GM03348 (cell line): ENCODE measurements around the gene CCDC82.
A peak's percentile ranks its signal among the peaks of the same experiment; 100 is the strongest.
"Not testable (repeated sequence)": the region's sequence is repeated elsewhere in the genome, so short reads cannot be mapped to it uniquely, and the experiment has no call there.

ENCODE experiments used
- DNase-seq: peaks from one replicate; pipeline ENCODE4 v3.0.0; 2012; ENCODE audit warnings: low spot score

Gene CCDC82

GRCh38 chr11:96389720-96390487 lies at the start of gene CCDC82, which contains the start of gene JRKL:
TSS of gene CCDC82 (minus strand) at chr11:96389912. CDS start at chr11:96384747, 5,165 bp downstream.
TSS of gene JRKL (plus strand) at chr11:96390013. CDS start at chr11:96390650, 637 bp downstream.
- DNase-seq: peak; percentile 98

- DNase-seq: not testable (repeated sequence)
These were observed 42.9 kb upstream of the CCDC82 start for GRCh38 chr11:96432654-96433053.

GRCh38 chr11:96430668-96431067 lies 41.0 kb upstream of the CCDC82 start:
- DNase-seq: no peak

- DNase-seq: peak; percentile 19
These were observed 35.0 kb upstream of the CCDC82 start for GRCh38 chr11:96424693-96425092.

GRCh38 chr11:96413408-96413807 lies 23.7 kb upstream of the CCDC82 start:
- no peak for DNase-seq

GRCh38 chr11:96412761-96413381 lies 23.2 kb upstream of the CCDC82 start:
- no peak for DNase-seq

- not testable (repeated sequence) for DNase-seq
These were observed 21.7 kb upstream of the CCDC82 start for GRCh38 chr11:96411412-96411811.

- DNase-seq: no peak
These were observed 11.0 kb upstream of the CCDC82 start for GRCh38 chr11:96400697-96401096.

- DNase-seq: no peak
These were observed 8.2 kb upstream of the CCDC82 start for GRCh38 chr11:96397863-96398262.

- no peak for DNase-seq
These were observed 6.9 kb upstream of the CCDC82 start for GRCh38 chr11:96396637-96397036.

- no peak for DNase-seq
These were observed 5.1 kb upstream of the CCDC82 start for GRCh38 chr11:96394773-96395172.

- peak; percentile 55 for DNase-seq
These were observed 4.1 kb upstream of the CCDC82 start for GRCh38 chr11:96393753-96394348.

- DNase-seq: no peak
These were observed 2.1 kb upstream of the CCDC82 start for GRCh38 chr11:96391698-96392307.

GRCh38 chr11:96390488-96390792 lies 728 bp upstream of the CCDC82 start:
- DNase-seq: no peak

- peak; percentile 53 for DNase-seq
These were observed 607 bp downstream of the CCDC82 start for GRCh38 chr11:96388891-96389719.

GRCh38 chr11:96385187-96385586 lies 4.5 kb downstream of the CCDC82 start:
- DNase-seq: no peak

GRCh38 chr11:96384156-96384555 lies 5.6 kb downstream of the CCDC82 start:
- no peak for DNase-seq

GRCh38 chr11:96376796-96377195 lies 12.9 kb downstream of the CCDC82 start:
- DNase-seq: no peak

GRCh38 chr11:96373826-96374225 lies 15.9 kb downstream of the CCDC82 start:
- DNase-seq: no peak

GRCh38 chr11:96367342-96367741 lies 22.4 kb downstream of the CCDC82 start:
- DNase-seq: no peak

- DNase-seq: no peak
These were observed 23.7 kb downstream of the CCDC82 start for GRCh38 chr11:96366024-96366423.

- no peak for DNase-seq
These were observed 24.2 kb downstream of the CCDC82 start for GRCh38 chr11:96365493-96365892.
